Aorta (tissue), 5 donors: ENCODE results near the gene APRT. TPM values are rescaled to one million over a fixed set of nuclear protein-coding genes. Genes with fewer than 3 reads are reported as not detected.
A peak's percentile ranks its signal among the peaks of the same experiment; 100 is the strongest.
"Not testable (repeated sequence)": the region's sequence is repeated elsewhere in the genome, so short reads cannot be mapped to it uniquely, and the experiment has no call there.

Experiments
- ATAC-seq: fragments of 200-7000 bp; cut with Tn5 transposase; one replicate; pipeline ENCODE4 v1.9.1; 2022; ENCODE audit warnings: moderate library complexity; ENCODE audit not compliant: low FRiP score
- DNase-seq, 2 donors: peaks; one replicate each; pipeline ENCODE4 v3.0.0-alpha.2; 2020
- H3K27ac ChIP-seq, 2 donors: one replicate each; pipeline ENCODE4 v1.5.1; 2013; ENCODE audit warnings: low read length in 2 of 2, mild to moderate bottlenecking in 2 of 2, moderate library complexity in 2 of 2, control low read depth in 1 of 2, inconsistent platforms in 1 of 2, low read depth in 1 of 2
- H3K27me3 ChIP-seq, 2 donors: one replicate each; pipeline ENCODE4 v1.6.1; 2013; ENCODE audit warnings: control low read depth in 1 of 2, low read length in 1 of 2, mild to moderate bottlenecking in 1 of 2, moderate library complexity in 1 of 2; ENCODE audit not compliant: insufficient read depth in 2 of 2, control insufficient read depth in 1 of 2
- H3K36me3 ChIP-seq, 2 donors: one replicate each; pipeline ENCODE4 v1.6.1; 2013; ENCODE audit warnings: control low read depth in 1 of 2, low read length in 1 of 2, mild to moderate bottlenecking in 1 of 2; ENCODE audit not compliant: insufficient read depth in 2 of 2, control insufficient read depth in 1 of 2
- H3K4me1 ChIP-seq, 2 donors: one replicate each; pipeline ENCODE4 v1.6.1; 2013; ENCODE audit warnings: low read length in 2 of 2, control low read depth in 1 of 2, mild to moderate bottlenecking in 1 of 2, moderate library complexity in 1 of 2; ENCODE audit not compliant: insufficient read depth in 2 of 2, control insufficient read depth in 1 of 2
- H3K4me3 ChIP-seq, 2 donors: one replicate each; pipeline ENCODE4 v1.5.1; 2013; ENCODE audit warnings: low read length in 2 of 2, control low read depth in 1 of 2, mild to moderate bottlenecking in 1 of 2
- H3K9me3 ChIP-seq: one replicate; pipeline ENCODE4 v1.6.1; 2013; ENCODE audit warnings: mild to moderate bottlenecking, low read length; ENCODE audit not compliant: control insufficient read depth
- WGBS, 2 donors: extraction: QIAGEN DNeasy Blood & Tissue Kit; methylation state at CpG; one replicate each; pipeline ENCODE4 v1.1.7; 2013; 5-methylcytosine and 5-hydroxymethylcytosine counted together
- intact Hi-C, 2 donors: fragments of 100-400 bp; cut with DNase I; formaldehyde crosslinking; loops; one replicate each; pipeline versions ENCODE4 v1.14.2 to v1.15.0; 2022
- polyA plus RNA-seq, 2 donors: library from polyadenylated mRNA; stranded (reverse); fragments of 200-250 nt; gene quantifications; one replicate each; pipeline ENCODE4 v1.2.3, GENCODE V29; 2013
- total RNA-seq, 2 donors: library from RNA; stranded (reverse); fragmentation: NEBNext Ultra II Directional; extraction: Animal tissue kit (Norgen Biotek cat#: 25700); gene quantifications; one replicate each; pipeline ENCODE4 v1.2.1, GENCODE V29; 2021
- donor health status: healthy with polysubstance abuse.
- donor health status: Bipolar disorder and iron deficiency.
- donor health status: DM: no; HTN: no; CAD: no.
- donor health status: DM: no; HTN: no; CAD: no.
- donor health status: DM: yes; HTN: yes; CAD: no.

APRT gene
- total and polyA plus RNA-seq, 4 donors: 60.2 to 116 (median 74.9) TPM

DNA sequence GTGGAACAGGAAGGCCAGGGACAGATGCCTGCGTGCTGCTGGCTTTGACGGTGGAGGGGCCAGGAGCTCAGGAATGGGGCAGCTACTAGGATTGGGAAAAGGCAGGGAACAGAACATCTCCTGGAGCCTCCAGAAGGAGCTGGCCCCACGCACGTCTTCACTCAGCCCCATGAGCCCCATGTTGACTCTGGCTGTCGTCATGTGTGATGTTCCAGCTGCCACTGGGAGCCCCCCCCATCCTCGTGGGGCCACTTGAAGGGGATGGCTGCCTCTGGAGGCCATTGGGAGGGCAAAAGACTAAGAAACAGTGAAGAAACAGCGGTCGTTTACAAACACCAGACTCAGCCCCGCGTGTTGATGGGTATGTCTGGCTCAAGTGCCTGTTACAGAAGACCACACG is 18.5 kb upstream of the APRT start:
- Histone ChIP-seq H3K36me3 (peaks cover 0 to 5% of the 10 kb centered on the region in 2 donors), H3K4me3 (no peak overlapping the region), H3K27me3 (no peaks in the 10 kb centered on the region), H3K4me1 (no peaks in the 10 kb centered on the region), H3K9me3 (no peaks in the 10 kb centered on the region), H3K27ac (no peak overlapping the region)
- ATAC-seq: no peak
- intact Hi-C loops: no loop called here
- DNase-seq: no peak
- WGBS, 2 donors: 65 to 67% methylated on average over 11 of the region's 11 CpGs

DNA sequence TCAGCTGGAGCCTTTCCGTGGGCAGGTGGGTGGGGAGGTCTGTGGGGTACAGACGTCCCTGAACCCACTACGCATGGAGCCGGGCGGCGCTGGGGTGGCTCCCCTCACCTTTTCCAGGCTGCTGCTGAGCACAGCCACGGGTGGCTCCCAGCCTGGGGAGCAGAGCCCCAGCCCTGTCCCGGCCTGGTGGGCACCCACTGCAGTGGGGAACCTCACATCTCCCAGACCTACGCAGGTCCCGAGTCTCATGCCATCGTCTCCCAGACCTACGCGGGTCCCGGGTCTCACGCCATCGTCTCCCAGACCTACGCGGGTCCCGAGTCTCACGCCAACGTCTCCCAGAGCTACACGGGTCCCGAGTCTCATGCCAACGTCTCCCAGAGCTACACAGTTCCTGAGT is 17.0 kb upstream of the APRT start:
- H3K4me1 ChIP-seq: no peaks in the 10 kb centered on the region
- peaks cover 0 to 5% of the 10 kb centered on the region in 2 donors for H3K36me3 ChIP-seq
- H3K9me3 ChIP-seq: no peaks in the 10 kb centered on the region
- WGBS, 2 donors: 43 to 69% methylated on average over 24 of the region's 24 CpGs
- no peak overlapping the region for H3K27ac ChIP-seq
- no peak for ATAC-seq
- peak in 1 of 2 donors; percentile 42 for DNase-seq
- H3K4me3 ChIP-seq: no peak overlapping the region
- intact Hi-C loops: no loop called here
- H3K27me3 ChIP-seq: no peaks in the 10 kb centered on the region

- Histone ChIP-seq H3K4me3 (no peak overlapping the region), H3K27me3 (no peaks in the 10 kb centered on the region), H3K4me1 (no peaks in the 10 kb centered on the region), H3K27ac (no peak overlapping the region), H3K9me3 (no peaks in the 10 kb centered on the region), H3K36me3 (peaks cover 0 to 5% of the 10 kb centered on the region in 2 donors)
- intact Hi-C loops: no loop called here
- WGBS, 2 donors: 90 to 92% methylated on average over 21 of the region's 21 CpGs
- no peak for ATAC-seq
- DNase-seq: peak in 1 of 2 donors; percentile 34
Observed at GRCh38 chr16:88827727-88828126, 16.0 kb upstream of the APRT start.

DNA sequence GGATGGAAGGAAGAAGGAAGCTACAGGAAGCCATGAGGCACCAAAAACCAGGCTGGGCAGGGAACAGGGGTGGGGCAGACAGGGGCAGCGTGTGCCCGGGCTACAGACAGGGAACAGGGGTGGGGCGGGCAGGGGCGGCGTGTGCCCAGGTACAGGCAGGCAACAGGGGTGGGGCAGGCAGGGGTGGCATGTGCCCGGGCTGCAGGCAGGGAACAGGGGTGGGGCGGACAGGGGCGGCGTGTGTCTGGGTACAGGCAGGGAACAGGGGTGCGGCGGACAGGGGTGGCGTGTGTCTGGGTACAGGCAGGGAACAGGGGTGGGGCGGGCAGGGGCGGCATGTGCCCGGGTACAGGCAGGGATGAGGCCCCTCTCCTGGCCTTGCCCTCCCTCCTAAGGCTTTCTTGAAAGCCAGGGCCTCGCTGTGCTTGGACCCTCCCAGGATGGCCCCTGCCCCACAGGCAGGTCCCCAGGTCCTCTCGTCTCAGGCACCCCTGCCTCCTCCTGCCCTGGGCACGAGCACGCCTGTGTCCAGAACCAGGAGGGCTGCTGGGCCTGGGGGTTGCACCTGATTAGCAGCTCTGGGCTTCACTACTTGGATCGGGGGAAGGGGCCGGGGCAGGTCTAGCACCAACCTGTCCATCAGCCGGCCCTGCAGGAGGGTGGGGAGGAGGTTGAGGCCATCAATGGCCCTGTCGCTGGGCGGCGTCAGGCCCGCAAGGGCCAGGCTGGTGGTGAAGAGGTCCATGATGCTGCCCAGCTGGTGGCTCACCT is 14.5 kb upstream of the APRT start:
- H3K27me3 ChIP-seq: no peaks in the 10 kb centered on the region
- H3K36me3 ChIP-seq: peaks cover 0 to 5% of the 10 kb centered on the region in 2 donors
- H3K4me3 ChIP-seq: no peak overlapping the region
- ATAC-seq (no peak), DNase-seq (no peak)
- no peaks in the 10 kb centered on the region for H3K9me3 ChIP-seq
- intact Hi-C loops: no loop called here
- H3K27ac ChIP-seq: no peak overlapping the region
- 92% methylated on average over 14 to 26 of the region's 26 CpGs for WGBS, 2 donors
- no peaks in the 10 kb centered on the region for H3K4me1 ChIP-seq

DNA sequence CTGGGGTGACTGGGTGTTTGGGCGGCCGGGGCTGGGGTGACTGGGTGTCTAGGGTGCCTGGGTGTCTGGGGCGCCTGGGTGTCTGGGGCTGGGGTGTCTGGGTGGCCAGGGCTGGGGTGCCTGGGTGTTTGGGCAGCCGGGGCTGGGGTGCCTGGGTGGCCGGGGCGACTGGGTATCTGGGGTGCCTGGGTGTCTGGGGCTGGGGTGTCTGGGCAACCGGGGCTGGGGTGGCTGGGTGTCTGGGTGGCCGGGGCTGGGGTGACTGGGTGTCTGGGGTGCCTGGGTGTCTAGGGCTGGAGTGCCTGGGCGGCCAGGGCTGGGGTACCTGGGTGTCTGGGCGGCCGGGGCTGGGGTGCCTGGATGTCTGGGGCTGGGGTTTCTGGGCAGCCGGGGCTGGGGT is 13.4 kb upstream of the APRT start:
- 97 to 99% methylated on average over 11 to 12 of the region's 12 CpGs for WGBS, 2 donors
- no peak overlapping the region for H3K4me3 ChIP-seq
- no peak for DNase-seq
- H3K9me3 ChIP-seq: no peaks in the 10 kb centered on the region
- H3K4me1 ChIP-seq: no peaks in the 10 kb centered on the region
- intact Hi-C loops: no loop called here
- ATAC-seq: no peak
- H3K27ac ChIP-seq: no peak overlapping the region
- no peaks in the 10 kb centered on the region for H3K27me3 ChIP-seq
- H3K36me3 ChIP-seq: peaks cover 0 to 5% of the 10 kb centered on the region in 2 donors

- 89 to 92% methylated on average over 33 of the region's 33 CpGs for WGBS, 2 donors
- Histone ChIP-seq H3K4me3 (no peak overlapping the region), H3K9me3 (no peaks in the 10 kb centered on the region), H3K27ac (no peak overlapping the region), H3K4me1 (no peaks in the 10 kb centered on the region), H3K27me3 (no peaks in the 10 kb centered on the region), H3K36me3 (peaks cover 0 to 5% of the 10 kb centered on the region in 2 donors)
- DNase-seq: no peak
- no peak for ATAC-seq
- intact Hi-C loops: no loop called here
Observed at GRCh38 chr16:88824256-88825077, 12.7 kb upstream of the APRT start.

DNA sequence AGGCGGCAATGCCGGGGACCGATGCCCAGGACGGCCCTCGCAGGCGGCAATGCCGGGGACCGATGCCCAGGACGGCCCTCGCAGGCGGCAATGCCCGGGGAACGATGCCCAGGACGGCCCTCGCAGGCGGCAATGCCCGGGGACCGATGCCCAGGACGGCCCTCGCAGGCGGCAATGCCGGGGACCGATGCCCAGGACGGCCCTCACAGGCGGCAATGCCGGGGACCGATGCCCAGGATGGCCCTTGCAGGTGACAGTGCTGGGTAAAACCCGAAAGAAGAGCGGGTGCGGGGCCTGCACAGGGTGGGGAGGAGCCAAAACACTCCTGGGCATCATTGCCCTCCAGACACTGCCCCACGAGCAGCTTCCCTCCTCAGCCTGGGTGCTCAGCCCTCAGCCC is 11.9 kb upstream of the APRT start:
- DNase-seq, H3K27me3 ChIP-seq, H3K27ac ChIP-seq, H3K4me3 ChIP-seq, H3K9me3 ChIP-seq, intact Hi-C loops, H3K36me3 ChIP-seq, H3K4me1 ChIP-seq, ATAC-seq: not testable (repeated sequence)
- 95 to 97% methylated on average over 23 to 30 of the region's 31 CpGs for WGBS, 2 donors

DNA sequence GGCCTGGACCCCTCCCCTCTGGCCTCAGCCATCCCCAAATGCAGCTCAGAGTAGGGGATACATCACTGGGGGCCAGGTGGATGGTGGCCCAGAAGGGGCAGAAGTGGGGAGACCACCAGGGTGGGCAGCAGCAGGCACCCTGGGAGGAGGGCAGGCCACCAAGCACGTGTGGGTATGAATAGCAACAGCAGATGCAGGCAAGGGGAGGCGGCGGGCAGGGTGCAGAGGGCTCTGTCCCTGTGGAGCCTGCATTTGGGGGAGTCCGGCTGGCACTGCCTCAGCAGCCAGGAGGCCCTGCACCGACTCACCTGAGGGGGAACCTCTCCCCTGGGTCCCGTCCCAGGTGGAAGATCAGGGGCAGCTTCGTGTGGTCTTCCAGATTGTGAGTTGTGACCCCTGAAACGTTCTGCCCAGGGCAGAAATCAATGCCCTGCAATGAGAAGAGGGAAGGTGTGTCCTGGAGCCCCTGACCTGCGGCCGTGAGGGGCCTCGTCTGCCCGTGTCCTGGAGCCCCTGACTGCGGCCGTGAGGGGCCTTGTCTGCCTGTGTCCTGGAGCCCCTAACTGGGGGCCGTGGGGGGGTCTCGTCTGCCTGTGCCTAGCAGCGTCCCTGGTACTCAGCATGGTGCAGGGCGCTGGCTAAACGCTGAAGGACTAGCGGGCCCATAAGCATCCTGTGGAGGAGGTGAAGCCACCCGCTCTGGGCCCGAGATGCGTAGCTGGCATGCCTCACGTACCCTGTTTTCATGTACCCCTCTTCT is 10.7 kb upstream of the APRT start:
- DNase-seq: no peak
- no peaks in the 10 kb centered on the region for H3K27me3 ChIP-seq
- no peaks in the 10 kb centered on the region for H3K9me3 ChIP-seq
- H3K4me3 ChIP-seq: no peak overlapping the region
- intact Hi-C loops: no loop called here
- H3K36me3 ChIP-seq: peaks cover 0 to 5% of the 10 kb centered on the region in 2 donors
- 93% methylated on average over 24 of the region's 24 CpGs for WGBS, 2 donors
- ATAC-seq: no peak
- H3K4me1 ChIP-seq: no peaks in the 10 kb centered on the region
- no peak overlapping the region for H3K27ac ChIP-seq
